GM21381 (cell line): ENCODE data around the gene NUP43.
"Not testable (repeated sequence)": the region's sequence is repeated elsewhere in the genome, so short reads cannot be mapped to it uniquely, and the experiment has no call there.

ENCODE experiments used
- ATAC-seq: cut with Tn5 transposase; IDR thresholded peaks from one replicate; pipeline ENCODE4 v1.9.1; 2021; ENCODE audit warnings: mild to moderate bottlenecking, moderate library complexity; ENCODE audit not compliant: unreplicated experiment

NUP43 gene

GRCh38 chr6:149698175-149698574, 48.2 kb downstream of the NUP43 start:
- no peak for ATAC-seq

- ATAC-seq, result no peak
Measured at GRCh38 chr6:149696901-149697300, 49.4 kb downstream of the NUP43 start.

GRCh38 chr6:149694921-149695320, 51.4 kb downstream of the NUP43 start:
- no peak for ATAC-seq

GRCh38 chr6:149691201-149691600, 55.1 kb downstream of the NUP43 start:
- ATAC-seq, result no peak

GRCh38 chr6:149686230-149686629, 60.1 kb downstream of the NUP43 start:
- ATAC-seq, result no peak

- no peak for ATAC-seq
Measured at GRCh38 chr6:149683256-149683859, 63.0 kb downstream of the NUP43 start.

GRCh38 chr6:149681845-149682244, 64.5 kb downstream of the NUP43 start:
- not testable (repeated sequence) for ATAC-seq

- no peak for ATAC-seq
Measured at GRCh38 chr6:149681209-149681608, 65.1 kb downstream of the NUP43 start.

GRCh38 chr6:149680503-149680902, 65.8 kb downstream of the NUP43 start:
- ATAC-seq, result no peak
